Stimulated activated naive CD4-positive, alpha-beta T cell treated with Interleukin-2 at 50 U/mL for 16 hours (primary cell): Measurements from ENCODE around the gene OR2D2.
"Not testable (repeated sequence)": the region's sequence is repeated elsewhere in the genome, so short reads cannot be mapped to it uniquely, and the experiment has no call there.

ENCODE experiments used
- DNase-seq: peaks from one replicate; lab custom pipeline; 2025; lab: John Stamatoyannopoulos, UW

Gene OR2D2

GRCh38 chr11:6892400-6892799 lies at the start of gene OR2D2:
Gene OR2D2 (minus strand): TSS chr11:6892500. CDS start chr11:6892500, 0 bp downstream.
- no peak for DNase-seq

GRCh38 chr11:6941970-6942369 lies 49.7 kb upstream of the OR2D2 start:
- no peak for DNase-seq

GRCh38 chr11:6932145-6932544 lies 39.8 kb upstream of the OR2D2 start:
- DNase-seq, result no peak

- DNase-seq, result no peak
These were observed 38.9 kb upstream of the OR2D2 start for GRCh38 chr11:6931146-6931713.

- no peak for DNase-seq
These were observed 36.6 kb upstream of the OR2D2 start for GRCh38 chr11:6928916-6929315.

GRCh38 chr11:6927030-6927617 lies 34.8 kb upstream of the OR2D2 start:
- DNase-seq, result no peak

GRCh38 chr11:6926208-6927029 lies 34.1 kb upstream of the OR2D2 start, which contains the start of gene ZNF215:
Gene ZNF215 (plus strand): TSS chr11:6926426. CDS start chr11:6932273, 5,847 bp downstream.
- no peak for DNase-seq

- no peak for DNase-seq
These were observed 33.4 kb upstream of the OR2D2 start for GRCh38 chr11:6925636-6926207.

- DNase-seq, result no peak
These were observed 32.8 kb upstream of the OR2D2 start for GRCh38 chr11:6925007-6925577.

- DNase-seq, result no peak
These were observed 28.4 kb upstream of the OR2D2 start, which contains the start of gene OR2D3 for GRCh38 chr11:6920702-6921101. Gene OR2D3 (plus strand): TSS chr11:6921002. CDS start chr11:6921002, 0 bp downstream.

- DNase-seq, result no peak
These were observed 27.4 kb upstream of the OR2D2 start for GRCh38 chr11:6919698-6920097.

GRCh38 chr11:6911948-6912347 lies 19.6 kb upstream of the OR2D2 start:
- DNase-seq, result no peak

GRCh38 chr11:6911378-6911777 lies 19.1 kb upstream of the OR2D2 start:
- DNase-seq, result no peak

GRCh38 chr11:6904804-6905203 lies 12.5 kb upstream of the OR2D2 start:
- DNase-seq, result not testable (repeated sequence)

- no peak for DNase-seq
These were observed 8.2 kb upstream of the OR2D2 start for GRCh38 chr11:6900327-6900999.

- DNase-seq, result no peak
These were observed 6.6 kb upstream of the OR2D2 start for GRCh38 chr11:6898911-6899310.

- DNase-seq, result no peak
These were observed 2.7 kb upstream of the OR2D2 start for GRCh38 chr11:6895010-6895409.

GRCh38 chr11:6894097-6894496 lies 1.8 kb upstream of the OR2D2 start:
- no peak for DNase-seq

GRCh38 chr11:6889835-6890234 lies 2.5 kb downstream of the OR2D2 start:
- no peak for DNase-seq

GRCh38 chr11:6888830-6889229 lies 3.5 kb downstream of the OR2D2 start:
- DNase-seq, result no peak

GRCh38 chr11:6887711-6888110 lies 4.6 kb downstream of the OR2D2 start:
- not testable (repeated sequence) for DNase-seq

- DNase-seq, result no peak
These were observed 9.5 kb downstream of the OR2D2 start for GRCh38 chr11:6882751-6883150.
